Muscle of leg (tissue), 11 donors: ENCODE data around the gene PROM1. TPM values are rescaled to one million over a fixed set of nuclear protein-coding genes. Genes with fewer than 3 reads are reported as not detected.
A peak's percentile ranks its signal among the peaks of the same experiment; 100 is the strongest.

Experiments
- DNase-seq: peaks from one replicate; pipeline ENCODE4 v3.0.0; 2013
- H3K27ac ChIP-seq: one replicate; pipeline ENCODE4 v1.5.1; 2013; ENCODE audit warnings: mild to moderate bottlenecking, low read length, control low read depth
- H3K27me3 ChIP-seq: one replicate; pipeline ENCODE4 v1.6.1; 2013; ENCODE audit warnings: low read length; ENCODE audit not compliant: control insufficient read depth, insufficient read depth
- H3K36me3 ChIP-seq: one replicate; pipeline ENCODE4 v1.6.1; 2013; ENCODE audit warnings: low read length; ENCODE audit not compliant: control insufficient read depth, insufficient read depth
- H3K4me1 ChIP-seq: one replicate; pipeline ENCODE4 v1.6.1; 2013; ENCODE audit warnings: low read length; ENCODE audit not compliant: control insufficient read depth, insufficient read depth
- H3K4me3 ChIP-seq: one replicate; pipeline ENCODE4 v1.5.1; 2013; ENCODE audit warnings: low read length, control low read depth
- H3K9me3 ChIP-seq: replicated peaks from 2 replicates; pipeline ENCODE4 v1.6.1; 2013; ENCODE audit warnings: low read depth, low read length; ENCODE audit not compliant: control insufficient read depth
- whole genome bisulfite sequencing: methylation state at CpG from one replicate; pipeline ENCODE4 v1.1.5; 2013; ENCODE audit warnings: missing lambda C conversion rate; ENCODE audit not compliant: insufficient coverage; 5-methylcytosine and 5-hydroxymethylcytosine counted together
- polyA plus RNA-seq, 8 donors: library from polyadenylated mRNA; unstranded; fragments of 120-200 nt; gene quantifications; one replicate each; pipeline versions ENCODE4 v1.2.1 to v1.2.3, GENCODE V29; 2013; ENCODE audit warnings: inconsistent platforms in 1 of 8, low replicate concordance in 1 of 8; ENCODE audit not compliant: insufficient read length in 8 of 8, insufficient read depth in 1 of 8
- total RNA-seq: library from RNA; stranded (reverse); fragments of 120-200 nt; gene quantifications from one replicate; pipeline ENCODE4 v1.2.4, GENCODE V29; 2013

Gene PROM1
- total and polyA plus RNA-seq, 9 donors = 43.5 to 61.3 (median 47.9) TPM

GRCh38 chr4:16070203-16070602, 13.6 kb downstream of the PROM1 start:
- DNase-seq = no peak
- Histone ChIP-seq H3K27me3 (no peaks in the 10 kb centered on the region), H3K9me3 (no peaks in the 10 kb centered on the region), H3K36me3 (peaks cover 2% of the 10 kb centered on the region), H3K4me1 (peaks cover 19% of the 10 kb centered on the region), H3K27ac (no peak overlapping the region), H3K4me3 (no peak overlapping the region)
- no CpG with 5 or more reads among the region's 3 CpGs for WGBS

- WGBS = 70% methylated on average over 6 of the region's 12 CpGs
- peak; percentile 41 for DNase-seq
- Histone ChIP-seq H3K27me3 (no peaks in the 10 kb centered on the region), H3K4me3 (no peak overlapping the region), H3K9me3 (no peaks in the 10 kb centered on the region), H3K27ac (no peak overlapping the region), H3K36me3 (peaks cover 2% of the 10 kb centered on the region), H3K4me1 (peaks cover 19% of the 10 kb centered on the region)
These were observed 16.3 kb downstream of the PROM1 start for GRCh38 chr4:16067515-16067914.

- Histone ChIP-seq H3K27me3 (no peaks in the 10 kb centered on the region), H3K27ac (peak overlapping the region; percentile 49), H3K36me3 (peaks cover 2% of the 10 kb centered on the region), H3K4me3 (no peak overlapping the region), H3K4me1 (peaks cover 19% of the 10 kb centered on the region), H3K9me3 (no peaks in the 10 kb centered on the region)
- WGBS = 32% methylated on average over 5 of the region's 7 CpGs
- DNase-seq = peak; percentile 58
These were observed 17.2 kb downstream of the PROM1 start for GRCh38 chr4:16066586-16067128.

GRCh38 chr4:16065066-16065465, 18.8 kb downstream of the PROM1 start:
- Histone ChIP-seq H3K4me1 (peaks cover 19% of the 10 kb centered on the region), H3K36me3 (no peaks in the 10 kb centered on the region), H3K9me3 (no peaks in the 10 kb centered on the region), H3K27me3 (no peaks in the 10 kb centered on the region), H3K27ac (no peak overlapping the region), H3K4me3 (no peak overlapping the region)
- WGBS = 60% methylated on average over 1 of the region's 1 CpG
- DNase-seq = no peak

GRCh38 chr4:16062601-16063000, 21.2 kb downstream of the PROM1 start:
- no peak for DNase-seq
- no peaks in the 10 kb centered on the region for H3K36me3 ChIP-seq
- H3K4me3 ChIP-seq = no peak overlapping the region
- H3K27me3 ChIP-seq = no peaks in the 10 kb centered on the region
- WGBS = no CpG with 5 or more reads among the region's 2 CpGs
- H3K27ac ChIP-seq = no peak overlapping the region
- peaks cover 18% of the 10 kb centered on the region for H3K4me1 ChIP-seq
- H3K9me3 ChIP-seq = no peaks in the 10 kb centered on the region

GRCh38 chr4:16056681-16057385, 27.0 kb downstream of the PROM1 start:
- H3K27me3 ChIP-seq = no peaks in the 10 kb centered on the region
- H3K4me1 ChIP-seq = peaks cover 22% of the 10 kb centered on the region
- H3K4me3 ChIP-seq = no peak overlapping the region
- H3K27ac ChIP-seq = peak overlapping the region; percentile 81
- no peaks in the 10 kb centered on the region for H3K36me3 ChIP-seq
- peak; percentile 79 for DNase-seq
- WGBS = 35% methylated on average over 6 of the region's 11 CpGs
- no peaks in the 10 kb centered on the region for H3K9me3 ChIP-seq

- Histone ChIP-seq H3K36me3 (no peaks in the 10 kb centered on the region), H3K27ac (peak overlapping the region; percentile 59), H3K4me1 (peaks cover 22% of the 10 kb centered on the region), H3K9me3 (no peaks in the 10 kb centered on the region), H3K27me3 (no peaks in the 10 kb centered on the region), H3K4me3 (no peak overlapping the region)
- peak; percentile 39 for DNase-seq
- 15% methylated on average over 3 of the region's 7 CpGs for WGBS
These were observed 27.9 kb downstream of the PROM1 start for GRCh38 chr4:16055873-16056272.

- H3K36me3 ChIP-seq = no peaks in the 10 kb centered on the region
- WGBS = no CpG with 5 or more reads among the region's 7 CpGs
- no peak for DNase-seq
- peak overlapping the region; percentile 59 for H3K27ac ChIP-seq
- no peak overlapping the region for H3K4me3 ChIP-seq
- peaks cover 22% of the 10 kb centered on the region for H3K4me1 ChIP-seq
- no peaks in the 10 kb centered on the region for H3K27me3 ChIP-seq
- no peaks in the 10 kb centered on the region for H3K9me3 ChIP-seq
These were observed 28.4 kb downstream of the PROM1 start for GRCh38 chr4:16055471-16055870.

GRCh38 chr4:16052939-16053338, 30.9 kb downstream of the PROM1 start:
- H3K4me1 ChIP-seq = peaks cover 28% of the 10 kb centered on the region
- H3K9me3 ChIP-seq = no peaks in the 10 kb centered on the region
- H3K27ac ChIP-seq = no peak overlapping the region
- no peak overlapping the region for H3K4me3 ChIP-seq
- no peak for DNase-seq
- WGBS = 100% methylated on average over 1 of the region's 2 CpGs
- H3K27me3 ChIP-seq = no peaks in the 10 kb centered on the region
- H3K36me3 ChIP-seq = no peaks in the 10 kb centered on the region

- peaks cover 23% of the 10 kb centered on the region for H3K4me1 ChIP-seq
- H3K27ac ChIP-seq = no peak overlapping the region
- no peaks in the 10 kb centered on the region for H3K27me3 ChIP-seq
- DNase-seq = no peak
- WGBS = 88% methylated on average over 1 of the region's 5 CpGs
- no peak overlapping the region for H3K4me3 ChIP-seq
- H3K9me3 ChIP-seq = no peaks in the 10 kb centered on the region
- no peaks in the 10 kb centered on the region for H3K36me3 ChIP-seq
These were observed 31.8 kb downstream of the PROM1 start for GRCh38 chr4:16051980-16052379.
